Muscle layer of duodenum (tissue), 2 donors: ENCODE measurements around the gene GALNT10.

Experiments used
- H3K27ac ChIP-seq: one replicate; pipeline ENCODE4 v1.7.0; 2013; ENCODE audit warnings: mild to moderate bottlenecking, low read length
- H3K27me3 ChIP-seq: one replicate; pipeline ENCODE4 v1.7.0; 2013; ENCODE audit warnings: low read depth, mild to moderate bottlenecking, control low read depth, low read length
- H3K36me3 ChIP-seq, 2 donors: one replicate each; pipeline ENCODE4 v1.7.0; 2013; ENCODE audit warnings: low read length in 2 of 2, control low read depth in 1 of 2, mild to moderate bottlenecking in 1 of 2; ENCODE audit not compliant: insufficient read depth in 2 of 2, control insufficient read depth in 1 of 2
- H3K4me1 ChIP-seq, 2 donors: one replicate each; pipeline ENCODE4 v1.7.0; 2013; ENCODE audit warnings: low read length in 2 of 2, mild to moderate bottlenecking in 2 of 2, control low read depth in 1 of 2, moderate library complexity in 1 of 2; ENCODE audit not compliant: insufficient read depth in 2 of 2, control insufficient read depth in 1 of 2
- H3K4me3 ChIP-seq, 2 donors: one replicate each; pipeline ENCODE4 v1.7.0; 2013; ENCODE audit warnings: low read length in 2 of 2, low read depth in 1 of 2, mild to moderate bottlenecking in 1 of 2
- H3K9me3 ChIP-seq, 2 donors: one replicate each; pipeline ENCODE4 v1.7.0; 2013; ENCODE audit warnings: low read length in 2 of 2, control low read depth in 1 of 2, mild to moderate bottlenecking in 1 of 2; ENCODE audit not compliant: control insufficient read depth in 1 of 2
- donor health status: healthy.

GALNT10 gene

DNA sequence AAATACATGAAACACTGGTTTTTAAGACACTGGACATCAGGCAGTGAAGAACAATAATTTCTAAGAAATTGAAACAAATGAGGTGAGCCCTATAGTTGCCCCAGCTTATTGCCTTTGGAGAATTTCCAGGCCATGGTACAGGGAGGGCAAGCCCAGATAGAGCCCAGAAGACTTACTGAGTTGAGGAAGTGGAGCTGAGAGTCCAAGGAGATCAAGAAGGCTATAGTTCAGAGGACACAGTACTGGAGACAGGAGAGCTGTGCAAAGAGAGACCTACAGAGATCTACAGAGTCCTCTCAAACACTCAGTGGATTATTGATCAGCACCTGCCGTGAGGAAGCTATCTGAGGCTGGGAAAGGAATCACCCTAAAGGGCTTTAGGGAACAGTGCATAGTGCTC lies 112.6 kb downstream of the GALNT10 start:
- H3K27ac ChIP-seq: no peak overlapping the region
- H3K4me1 ChIP-seq: peaks cover 0 to 11% of the 10 kb centered on the region in 2 donors
- no peaks in the 10 kb centered on the region for H3K9me3 ChIP-seq
- peaks cover 6 to 10% of the 10 kb centered on the region in 2 donors for H3K36me3 ChIP-seq
- no peak overlapping the region for H3K4me3 ChIP-seq
- no peaks in the 10 kb centered on the region for H3K27me3 ChIP-seq

DNA sequence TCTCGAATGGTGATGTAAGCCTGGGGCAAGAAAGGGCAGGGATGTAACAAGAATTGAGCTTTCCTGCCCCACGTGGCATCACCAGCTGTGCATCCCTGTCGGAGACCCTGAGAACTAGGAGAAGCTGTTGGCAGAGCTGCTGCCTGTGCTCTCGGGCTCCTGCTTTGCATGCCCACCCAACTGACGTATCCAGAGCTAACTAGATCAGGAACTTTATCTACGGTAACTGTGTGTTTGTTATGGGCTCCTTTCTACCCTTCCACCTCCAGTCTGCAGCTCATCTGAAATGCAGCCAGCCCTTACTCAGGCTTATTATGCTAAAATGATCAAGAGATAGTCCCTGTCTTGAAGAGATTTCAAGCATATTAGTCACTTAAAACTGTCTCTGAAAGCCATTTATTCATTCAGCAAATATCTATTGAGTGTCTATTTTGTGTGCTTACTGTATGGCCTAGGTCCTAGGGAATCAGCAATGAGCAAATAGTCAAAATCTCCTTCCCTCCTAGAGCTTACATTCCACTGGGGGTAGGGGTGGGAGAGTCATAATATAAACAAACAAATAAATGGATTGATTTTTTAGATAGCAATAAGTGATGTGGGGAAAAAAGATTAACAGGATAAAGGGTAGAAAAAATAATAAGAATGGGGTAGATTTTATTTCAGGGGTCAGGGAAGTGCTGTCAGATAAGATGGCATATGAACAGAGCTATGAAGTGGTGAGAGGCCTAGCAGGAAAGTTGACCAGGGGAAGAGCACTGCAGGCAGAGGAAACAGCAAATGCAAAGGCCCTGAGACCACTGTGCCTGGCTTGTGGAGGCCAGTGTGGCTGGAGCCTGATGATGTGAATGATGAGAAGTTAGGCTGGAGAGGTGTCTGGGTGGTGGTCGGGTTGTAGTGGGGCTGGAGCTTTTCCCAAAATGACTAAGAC lies 118.2 kb downstream of the GALNT10 start:
- Histone ChIP-seq H3K27me3 (no peaks in the 10 kb centered on the region), H3K36me3 (no peaks in the 10 kb centered on the region), H3K27ac (no peak overlapping the region), H3K4me1 (no peaks in the 10 kb centered on the region), H3K9me3 (no peaks in the 10 kb centered on the region), H3K4me3 (no peak overlapping the region)

DNA sequence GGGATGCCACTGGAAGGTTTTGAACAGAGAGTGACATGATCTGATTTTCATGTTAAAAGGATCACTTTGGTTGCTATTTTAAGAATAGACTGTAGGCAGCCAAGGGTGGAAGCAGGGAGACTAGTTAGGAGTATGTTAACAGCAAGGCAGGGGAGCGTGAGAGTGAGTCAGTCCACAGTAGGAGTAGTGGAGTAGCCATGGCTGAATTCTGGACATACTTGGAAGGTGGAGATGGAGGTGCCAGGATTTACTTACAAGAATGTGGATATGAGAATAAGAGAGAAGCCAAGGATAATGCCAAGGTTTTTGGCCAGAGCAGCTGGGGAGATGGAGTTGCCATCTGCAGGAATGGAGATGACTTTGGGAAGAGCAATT lies 118.8 kb downstream of the GALNT10 start:
- no peaks in the 10 kb centered on the region for H3K27me3 ChIP-seq
- H3K4me3 ChIP-seq: no peak overlapping the region
- no peaks in the 10 kb centered on the region for H3K36me3 ChIP-seq
- H3K27ac ChIP-seq: no peak overlapping the region
- no peaks in the 10 kb centered on the region for H3K9me3 ChIP-seq
- H3K4me1 ChIP-seq: no peaks in the 10 kb centered on the region

DNA sequence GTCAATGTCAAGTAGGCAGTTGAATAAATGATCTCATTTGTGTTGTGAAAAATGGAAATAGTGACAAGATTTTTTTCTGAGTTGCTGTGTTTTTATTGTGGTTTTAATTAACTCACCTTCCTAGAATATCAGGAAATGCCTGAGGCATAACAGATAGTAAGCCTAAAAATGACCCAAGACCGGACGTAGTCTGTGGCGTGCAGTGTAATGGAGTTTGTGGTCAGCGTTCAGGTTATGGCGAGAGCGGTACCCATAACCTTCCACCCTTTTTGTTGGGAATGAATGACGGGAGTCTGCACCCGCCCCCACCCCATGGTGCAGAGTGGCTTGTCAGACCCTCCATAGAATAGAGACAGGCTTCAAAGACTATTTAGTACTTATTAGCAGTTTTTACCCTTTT lies 119.3 kb downstream of the GALNT10 start:
- no peaks in the 10 kb centered on the region for H3K4me1 ChIP-seq

DNA sequence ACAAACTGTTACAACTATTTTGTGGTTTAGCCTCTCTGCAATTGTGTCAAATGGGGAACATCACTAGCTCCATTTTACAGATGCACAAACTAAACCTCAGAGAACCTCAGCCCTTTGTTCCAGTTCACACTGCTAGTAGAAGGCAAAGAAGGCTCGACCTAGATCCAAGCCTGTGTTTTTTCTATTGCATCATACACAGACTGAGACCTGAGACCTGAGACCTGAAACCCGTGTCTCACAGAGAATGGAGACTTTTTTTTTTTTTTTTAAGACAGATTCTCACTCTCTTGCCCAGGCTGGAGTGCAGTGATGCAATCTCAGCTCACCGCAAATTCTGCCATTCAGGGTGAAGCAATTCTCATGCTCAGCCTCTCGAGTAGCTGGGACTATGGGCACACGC lies 120.8 kb downstream of the GALNT10 start:
- Histone ChIP-seq H3K27ac (no peak overlapping the region), H3K36me3 (peaks cover 0 to 3% of the 10 kb centered on the region in 2 donors), H3K27me3 (no peaks in the 10 kb centered on the region), H3K4me1 (no peaks in the 10 kb centered on the region), H3K4me3 (no peak overlapping the region), H3K9me3 (no peaks in the 10 kb centered on the region)

More for the DNA sequence above, 119.3 kb downstream of the GALNT10 start:
- no peak overlapping the region for H3K4me3 ChIP-seq
- H3K27ac ChIP-seq: no peak overlapping the region
- no peaks in the 10 kb centered on the region for H3K9me3 ChIP-seq
- no peaks in the 10 kb centered on the region for H3K36me3 ChIP-seq
- no peaks in the 10 kb centered on the region for H3K27me3 ChIP-seq

DNA sequence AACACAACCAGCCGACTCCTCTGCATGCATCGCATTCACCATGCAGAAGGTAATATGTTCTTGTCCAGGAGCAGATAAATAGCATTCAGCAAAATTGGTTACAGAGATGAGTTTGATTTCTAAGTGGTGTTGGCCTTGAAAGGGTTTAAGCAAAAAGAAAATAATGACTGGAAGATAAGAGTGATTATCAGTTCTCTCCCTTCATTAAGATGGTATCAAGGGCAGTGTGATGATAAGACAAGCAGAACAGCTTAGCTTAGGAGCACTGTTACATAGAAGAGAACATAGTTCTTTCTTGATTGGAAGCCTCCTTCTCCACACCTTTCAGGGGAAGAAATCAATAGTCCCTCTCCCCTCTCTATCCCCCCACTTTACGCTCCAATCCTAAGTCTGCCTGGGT lies 121.5 kb downstream of the GALNT10 start:
- Histone ChIP-seq H3K36me3 (peaks cover 0 to 3% of the 10 kb centered on the region in 2 donors), H3K9me3 (no peaks in the 10 kb centered on the region), H3K27ac (no peak overlapping the region), H3K27me3 (no peaks in the 10 kb centered on the region), H3K4me1 (no peaks in the 10 kb centered on the region), H3K4me3 (no peak overlapping the region)

DNA sequence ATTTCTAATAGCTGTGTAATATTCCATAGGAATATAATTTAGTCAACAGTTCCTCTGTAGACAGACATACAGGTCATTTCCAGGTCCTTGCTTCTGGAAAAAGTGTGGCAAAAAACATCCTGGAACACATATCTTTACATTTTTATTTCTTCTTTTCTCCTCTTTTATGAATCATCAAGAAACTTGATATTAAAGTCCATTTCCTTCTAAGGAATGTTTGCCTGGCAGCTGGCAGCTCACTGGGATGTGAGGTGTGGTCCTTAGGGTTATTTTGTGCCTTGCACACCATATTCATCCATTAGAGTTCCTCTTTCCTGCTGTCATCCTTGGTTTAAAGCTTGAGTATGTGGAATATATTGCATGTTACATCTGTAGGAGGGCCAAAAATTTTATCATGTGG lies 122.0 kb downstream of the GALNT10 start:
- Histone ChIP-seq H3K4me3 (no peak overlapping the region), H3K4me1 (no peaks in the 10 kb centered on the region), H3K9me3 (no peaks in the 10 kb centered on the region), H3K27me3 (no peaks in the 10 kb centered on the region), H3K27ac (no peak overlapping the region), H3K36me3 (peaks cover 0 to 3% of the 10 kb centered on the region in 2 donors)

DNA sequence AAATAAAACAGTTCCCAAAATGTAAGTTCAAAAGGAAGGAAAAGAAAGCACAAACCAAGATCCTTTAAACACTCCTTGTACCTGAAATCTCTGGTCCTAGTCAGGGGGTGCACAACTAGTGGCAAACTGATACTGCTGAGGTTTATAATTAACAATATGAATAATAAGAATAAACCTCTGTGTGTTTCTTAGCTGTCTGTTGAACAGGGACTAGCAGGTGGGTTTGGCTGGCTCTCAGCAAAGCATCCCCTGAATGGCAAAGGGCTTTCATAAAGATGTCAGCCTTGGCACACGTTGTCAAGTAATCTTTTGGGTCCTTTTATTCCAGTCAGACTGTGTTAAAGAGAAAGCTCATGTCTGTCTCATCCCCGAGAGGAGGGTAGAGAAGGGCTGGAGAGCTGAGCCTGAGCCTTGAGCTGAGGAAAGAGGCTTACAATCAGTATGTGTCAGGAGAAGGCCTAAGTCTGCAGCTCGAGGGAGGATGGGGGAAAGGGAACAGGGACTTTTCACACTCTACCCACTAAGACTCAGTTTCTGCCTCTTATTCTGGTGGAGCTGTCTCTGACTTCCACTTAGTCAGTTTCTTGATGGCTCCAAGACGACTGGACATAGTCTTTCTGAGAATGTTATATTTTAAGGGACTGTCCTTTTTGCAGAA lies 123.0 kb downstream of the GALNT10 start:
- Histone ChIP-seq H3K4me1 (no peaks in the 10 kb centered on the region), H3K27ac (no peak overlapping the region), H3K9me3 (no peaks in the 10 kb centered on the region), H3K27me3 (no peaks in the 10 kb centered on the region), H3K4me3 (no peak overlapping the region), H3K36me3 (peaks cover 0 to 3% of the 10 kb centered on the region in 2 donors)

DNA sequence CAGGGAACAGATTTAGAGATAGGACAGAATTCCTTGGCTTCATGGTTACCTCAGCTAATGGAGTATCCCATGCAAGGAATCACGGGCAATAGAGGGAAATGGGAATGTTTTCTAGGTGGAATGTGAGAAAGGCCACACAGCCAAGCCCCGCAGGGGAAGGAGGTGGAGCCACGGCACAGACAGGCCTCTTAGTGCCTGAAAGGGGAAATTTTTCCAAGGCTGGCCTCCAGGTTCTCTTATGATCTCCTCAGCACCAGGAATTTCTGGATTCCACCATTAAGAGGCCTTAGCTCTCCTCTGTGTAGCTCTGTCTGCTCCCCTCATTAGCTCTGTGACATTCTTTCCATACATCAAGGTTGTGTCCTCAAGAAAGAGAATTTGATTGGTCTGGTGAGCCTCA lies 124.7 kb downstream of the GALNT10 start:
- no peaks in the 10 kb centered on the region for H3K9me3 ChIP-seq
- no peak overlapping the region for H3K27ac ChIP-seq
- H3K4me1 ChIP-seq: no peaks in the 10 kb centered on the region
- peaks cover 0 to 3% of the 10 kb centered on the region in 2 donors for H3K36me3 ChIP-seq
- H3K4me3 ChIP-seq: no peak overlapping the region
- no peaks in the 10 kb centered on the region for H3K27me3 ChIP-seq

DNA sequence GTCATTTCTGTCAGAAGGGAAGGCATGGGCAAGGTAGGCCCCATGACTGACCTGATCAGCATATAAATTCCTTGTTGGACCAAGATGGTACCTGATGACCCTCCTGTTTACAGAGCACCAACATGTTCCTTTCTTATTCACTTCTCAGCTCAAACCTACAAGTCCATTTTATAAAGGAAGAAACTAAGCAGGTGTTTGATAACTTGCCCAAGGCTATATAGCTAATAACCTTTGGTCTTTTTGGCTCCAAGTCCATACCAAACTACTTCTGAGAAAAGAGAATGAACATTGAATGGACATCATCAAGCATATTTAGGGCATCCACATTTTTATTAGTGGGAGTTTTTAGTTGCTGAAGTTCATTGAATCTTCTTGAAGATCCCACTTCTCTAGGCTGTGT lies 125.2 kb downstream of the GALNT10 start:
- Histone ChIP-seq H3K36me3 (peaks cover 0 to 3% of the 10 kb centered on the region in 2 donors), H3K27ac (no peak overlapping the region), H3K9me3 (no peaks in the 10 kb centered on the region), H3K4me1 (no peaks in the 10 kb centered on the region), H3K27me3 (no peaks in the 10 kb centered on the region), H3K4me3 (no peak overlapping the region)

DNA sequence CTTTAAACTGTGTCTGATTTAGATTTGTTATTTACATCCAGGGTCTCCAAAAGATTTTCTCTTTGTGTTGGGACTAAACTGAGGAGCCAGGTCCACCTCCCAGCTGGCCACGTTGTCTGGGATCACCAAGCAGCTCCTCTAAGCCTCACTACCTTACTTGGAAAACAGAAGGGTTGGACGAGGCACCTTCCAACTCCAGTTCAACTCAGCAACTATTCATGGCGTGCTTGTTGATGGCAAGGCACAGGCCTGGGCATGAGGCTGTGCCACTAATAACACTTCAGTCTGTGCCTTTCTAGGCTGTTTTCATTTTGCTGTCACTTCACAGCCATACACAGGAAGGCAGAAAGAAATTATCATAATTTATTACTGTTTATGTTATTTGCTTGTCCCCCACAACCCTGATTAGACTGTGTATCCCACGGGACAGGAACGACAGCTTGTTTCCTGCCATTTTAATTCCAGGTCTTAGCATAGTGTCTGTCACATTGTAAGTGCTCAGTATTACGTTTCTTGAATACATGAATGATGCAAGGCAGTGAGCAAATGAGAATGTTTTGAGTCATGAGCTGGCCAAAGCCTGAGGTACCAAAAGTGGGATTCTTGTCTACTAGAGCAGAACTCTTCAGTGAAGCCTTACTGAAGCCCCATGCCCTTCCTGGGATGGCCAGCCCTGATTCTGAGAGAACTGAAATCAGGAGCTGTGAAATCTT lies 125.8 kb downstream of the GALNT10 start:
- H3K27ac ChIP-seq: no peak overlapping the region
- H3K9me3 ChIP-seq: no peaks in the 10 kb centered on the region
- H3K36me3 ChIP-seq: peaks cover 0 to 3% of the 10 kb centered on the region in 2 donors
- H3K27me3 ChIP-seq: no peaks in the 10 kb centered on the region
- no peaks in the 10 kb centered on the region for H3K4me1 ChIP-seq
- H3K4me3 ChIP-seq: no peak overlapping the region
